BLaER1 treated with 17β-estradiol and CSF1 and Interleukin-3, amounts not matched to agents 10 nM and 100 nM (cell line): ENCODE data around the gene ZPLD1.

ENCODE experiments used
- H3K27ac ChIP-seq, 11 experiments: shearing (Covaris generic); formaldehyde crosslinking; 2 replicates each; pipeline ENCODE4 v1.8.1; 2022
- H3K27me3 ChIP-seq, 11 experiments: shearing (Covaris generic); formaldehyde crosslinking; 2 replicates each; pipeline ENCODE4 v1.8.1; 2022
- H3K36me3 ChIP-seq, 11 experiments: shearing (Covaris generic); formaldehyde crosslinking; 2 replicates each; pipeline ENCODE4 v1.8.1; 2022
- H3K4me1 ChIP-seq, 10 experiments: shearing (Covaris generic); formaldehyde crosslinking; 2 replicates each; pipeline ENCODE4 v1.8.1; 2022
- H3K4me2 ChIP-seq, 11 experiments: shearing (Covaris generic); formaldehyde crosslinking; 2 replicates each; pipeline ENCODE4 v1.8.1; 2022
- H3K4me3 ChIP-seq, 10 experiments: shearing (Covaris generic); formaldehyde crosslinking; 2 replicates each; pipeline ENCODE4 v1.8.1; 2022
- H3K9ac ChIP-seq, 11 experiments: shearing (Covaris generic); formaldehyde crosslinking; 2 replicates each; pipeline ENCODE4 v1.8.1; 2022
- H3K9me3 ChIP-seq, 11 experiments: shearing (Covaris generic); formaldehyde crosslinking; replicated peaks in 1 of 11; 2 replicates each; pipeline ENCODE4 v1.8.1; 2022
- H4K20me1 ChIP-seq, 11 experiments: shearing (Covaris generic); formaldehyde crosslinking; 2 replicates each; pipeline ENCODE4 v1.8.1; 2022
- Cebpa-rat ChIP-seq, 11 experiments: shearing (Covaris generic); IDR thresholded peaks; 2 replicates each; pipeline ENCODE4 v1.8.1; 2022

The ZPLD1 gene

GRCh38 chr3:102480139-102480538 is 45.3 kb downstream of the ZPLD1 start:
- no peaks in the 10 kb centered on the region for H3K36me3 ChIP-seq
- no peak overlapping the region for H3K4me3 ChIP-seq
- H3K27me3 ChIP-seq: no peaks in the 10 kb centered on the region
- H4K20me1 ChIP-seq: no peaks in the 10 kb centered on the region
- H3K9ac ChIP-seq: no peak overlapping the region
- H3K4me2 ChIP-seq: no peak overlapping the region
- no peak for TF ChIP-seq Cebpa-rat (IDR thresholded peaks at IDR 0.05)
- no peak overlapping the region for H3K27ac ChIP-seq
- H3K4me1 ChIP-seq: no peaks in the 10 kb centered on the region
- no peaks in the 10 kb centered on the region for H3K9me3 ChIP-seq

GRCh38 chr3:102481050-102481449 is 46.2 kb downstream of the ZPLD1 start:
- H4K20me1 ChIP-seq: no peaks in the 10 kb centered on the region
- no peak overlapping the region for H3K9ac ChIP-seq
- no peak for TF ChIP-seq Cebpa-rat (IDR thresholded peaks at IDR 0.05)
- no peaks in the 10 kb centered on the region for H3K4me1 ChIP-seq
- H3K9me3 ChIP-seq: no peaks in the 10 kb centered on the region
- H3K4me2 ChIP-seq: no peak overlapping the region
- H3K27me3 ChIP-seq: no peaks in the 10 kb centered on the region
- H3K27ac ChIP-seq: no peak overlapping the region
- no peak overlapping the region for H3K4me3 ChIP-seq
- H3K36me3 ChIP-seq: no peaks in the 10 kb centered on the region

DNA sequence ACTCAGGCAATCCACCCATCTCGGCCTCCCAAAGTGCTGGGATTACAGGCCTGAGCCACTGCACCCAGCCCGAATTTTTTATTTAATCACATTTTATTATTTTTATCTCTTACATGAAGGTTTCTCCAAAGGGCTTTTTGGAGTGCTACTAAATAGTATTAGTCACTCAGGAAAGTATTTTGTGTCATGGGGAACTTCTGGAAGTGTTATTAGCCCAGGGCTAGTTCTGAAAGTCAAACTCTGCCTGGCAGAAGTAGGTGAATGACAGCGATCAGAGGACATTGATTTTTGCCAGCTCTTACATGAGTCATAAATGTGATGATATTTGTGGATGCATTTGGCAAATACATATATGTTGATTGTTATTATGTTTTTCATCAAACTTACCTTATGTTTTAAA is 48.7 kb downstream of the ZPLD1 start:
- H3K4me1 ChIP-seq: no peaks in the 10 kb centered on the region
- no peak for TF ChIP-seq Cebpa-rat (IDR thresholded peaks at IDR 0.05)
- no peaks in the 10 kb centered on the region for H3K36me3 ChIP-seq
- H4K20me1 ChIP-seq: no peaks in the 10 kb centered on the region
- no peak overlapping the region for H3K27ac ChIP-seq
- peaks cover 0 to 10% (median 6%) of the 10 kb centered on the region in 11 experiments; a peak in 6 of 22 replicates for H3K9me3 ChIP-seq
- no peak overlapping the region for H3K4me2 ChIP-seq
- H3K9ac ChIP-seq: no peak overlapping the region
- H3K4me3 ChIP-seq: no peak overlapping the region
- no peaks in the 10 kb centered on the region for H3K27me3 ChIP-seq

DNA sequence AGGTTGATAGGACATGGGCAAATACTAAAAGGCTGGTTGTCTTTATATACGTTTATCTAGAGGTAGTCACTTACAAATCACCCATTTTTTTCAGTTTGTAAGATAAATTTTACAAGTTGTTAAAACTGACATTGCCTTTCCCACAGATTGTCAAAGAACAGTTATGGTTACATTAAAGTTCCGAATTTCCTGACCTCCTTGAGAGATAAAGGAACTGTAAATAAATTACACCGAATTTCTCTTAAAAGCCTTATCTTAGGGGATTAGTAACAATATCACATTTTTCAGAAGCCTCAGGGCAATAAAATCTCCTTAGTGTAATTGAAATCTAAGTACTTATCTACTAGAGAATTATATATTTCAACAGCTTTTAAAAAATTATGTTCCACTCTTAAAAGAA is 49.5 kb downstream of the ZPLD1 start:
- no peak overlapping the region for H3K4me2 ChIP-seq
- no peak overlapping the region for H3K9ac ChIP-seq
- no peak for TF ChIP-seq Cebpa-rat (IDR thresholded peaks at IDR 0.05)
- peaks cover 0 to 10% (median 6%) of the 10 kb centered on the region in 11 experiments; a peak in 6 of 22 replicates for H3K9me3 ChIP-seq
- H3K4me3 ChIP-seq: no peak overlapping the region
- no peaks in the 10 kb centered on the region for H3K4me1 ChIP-seq
- no peaks in the 10 kb centered on the region for H4K20me1 ChIP-seq
- H3K27me3 ChIP-seq: no peaks in the 10 kb centered on the region
- H3K27ac ChIP-seq: no peak overlapping the region
- H3K36me3 ChIP-seq: no peaks in the 10 kb centered on the region

DNA sequence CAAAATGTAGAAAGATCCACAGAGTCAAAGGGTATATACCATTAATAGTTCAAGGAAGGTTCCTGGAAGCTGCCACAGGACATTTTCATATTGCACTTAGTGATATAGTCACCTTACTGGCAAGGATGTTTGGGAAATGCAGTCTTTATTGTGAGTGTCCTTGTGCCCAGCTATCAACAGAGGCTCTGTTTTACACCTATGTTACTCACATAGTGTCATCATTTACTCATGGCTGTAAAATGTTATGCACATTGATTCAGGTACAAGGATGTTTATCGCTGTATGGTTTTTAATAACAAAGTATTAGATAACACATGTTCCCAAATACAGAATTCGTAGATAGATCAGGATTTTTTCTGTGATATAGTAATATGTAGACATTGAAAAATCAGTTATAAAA is 50.9 kb downstream of the ZPLD1 start:
- Histone ChIP-seq H3K4me1 (no peaks in the 10 kb centered on the region), H3K9ac (no peak overlapping the region), H3K27ac (no peak overlapping the region), H4K20me1 (no peaks in the 10 kb centered on the region), H3K9me3 (peaks cover 0 to 10% (median 6%) of the 10 kb centered on the region in 11 experiments; a peak in 6 of 22 replicates), H3K4me3 (no peak overlapping the region), H3K36me3 (no peaks in the 10 kb centered on the region), H3K27me3 (no peaks in the 10 kb centered on the region), H3K4me2 (no peak overlapping the region)
- no peak for TF ChIP-seq Cebpa-rat (IDR thresholded peaks at IDR 0.05)

- Histone ChIP-seq H3K27me3 (no peaks in the 10 kb centered on the region), H3K4me3 (no peak overlapping the region), H4K20me1 (no peaks in the 10 kb centered on the region), H3K4me1 (no peaks in the 10 kb centered on the region), H3K9ac (no peak overlapping the region), H3K4me2 (no peak overlapping the region), H3K36me3 (no peaks in the 10 kb centered on the region), H3K9me3 (peaks cover 12 to 22% (median 14%) of the 10 kb centered on the region in 11 experiments; a peak in 13 of 22 replicates), H3K27ac (no peak overlapping the region)
- no peak for TF ChIP-seq Cebpa-rat (IDR thresholded peaks at IDR 0.05)
These were observed 53.5 kb downstream of the ZPLD1 start for GRCh38 chr3:102488331-102488730.

- H3K27ac ChIP-seq: no peak overlapping the region
These were observed 57.5 kb downstream of the ZPLD1 start for GRCh38 chr3:102492300-102492699.

DNA sequence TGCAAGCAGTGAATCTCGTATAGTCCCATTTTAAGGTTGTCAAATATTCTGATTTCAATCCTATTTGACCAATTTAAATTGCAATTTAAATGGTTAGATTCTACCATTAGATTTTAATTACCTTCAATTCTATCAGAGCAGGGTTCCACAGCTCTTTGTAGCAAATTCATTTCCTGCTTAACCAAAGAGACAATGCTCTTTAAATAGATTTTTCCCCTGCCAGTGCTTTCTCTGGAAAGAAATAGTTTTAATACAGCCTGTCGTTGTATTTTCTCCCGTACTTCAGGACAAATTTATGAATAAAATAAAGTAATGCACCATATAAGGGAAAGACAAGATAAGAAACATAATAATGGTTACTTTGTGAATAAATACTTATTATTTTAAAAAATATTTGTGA is 62.8 kb downstream of the ZPLD1 start:
- peaks cover 0 to 2% (median 0%) of the 10 kb centered on the region in 11 experiments; a peak in 3 of 22 replicates for H3K9me3 ChIP-seq
- no peaks in the 10 kb centered on the region for H3K36me3 ChIP-seq
- no peaks in the 10 kb centered on the region for H3K4me1 ChIP-seq
- no peak overlapping the region for H3K4me2 ChIP-seq
- no peak overlapping the region for H3K9ac ChIP-seq
- no peak for TF ChIP-seq Cebpa-rat (IDR thresholded peaks at IDR 0.05)
- H3K27ac ChIP-seq: no peak overlapping the region
- H3K4me3 ChIP-seq: no peak overlapping the region
- no peaks in the 10 kb centered on the region for H3K27me3 ChIP-seq
- H4K20me1 ChIP-seq: no peaks in the 10 kb centered on the region

More at GRCh38 chr3:102492300-102492699, 57.5 kb downstream of the ZPLD1 start:
- Histone ChIP-seq H3K9me3 (peaks cover 7 to 12% (median 11%) of the 10 kb centered on the region in 11 experiments; a peak in 13 of 22 replicates), H3K4me1 (no peaks in the 10 kb centered on the region), H3K4me2 (no peak overlapping the region), H3K4me3 (no peak overlapping the region), H3K36me3 (no peaks in the 10 kb centered on the region), H3K9ac (no peak overlapping the region), H4K20me1 (no peaks in the 10 kb centered on the region), H3K27me3 (no peaks in the 10 kb centered on the region)
- no peak for TF ChIP-seq Cebpa-rat (IDR thresholded peaks at IDR 0.05)

DNA sequence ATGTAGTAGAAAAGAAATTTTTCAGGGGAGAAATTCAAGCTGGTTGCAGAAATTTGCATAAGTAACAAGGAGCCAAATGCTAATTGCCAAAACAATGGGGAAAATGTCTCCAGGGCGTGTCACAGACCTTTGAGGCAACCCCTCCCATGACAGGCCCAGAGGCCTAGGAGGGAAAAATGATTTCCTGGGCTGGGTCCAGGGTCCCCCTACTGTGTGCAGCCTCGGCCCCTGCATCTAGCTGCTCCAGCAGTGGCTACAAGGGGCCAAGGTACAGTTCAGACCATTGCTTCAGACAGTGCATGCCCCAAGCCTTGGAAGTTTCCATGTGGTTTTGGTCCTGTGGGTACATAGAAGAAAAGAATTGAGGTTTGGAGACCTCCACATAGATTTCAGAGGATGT is 70.7 kb downstream of the ZPLD1 start:
- H3K36me3 ChIP-seq: no peaks in the 10 kb centered on the region
- H3K27me3 ChIP-seq: no peaks in the 10 kb centered on the region
- no peak for TF ChIP-seq Cebpa-rat (IDR thresholded peaks at IDR 0.05)

DNA sequence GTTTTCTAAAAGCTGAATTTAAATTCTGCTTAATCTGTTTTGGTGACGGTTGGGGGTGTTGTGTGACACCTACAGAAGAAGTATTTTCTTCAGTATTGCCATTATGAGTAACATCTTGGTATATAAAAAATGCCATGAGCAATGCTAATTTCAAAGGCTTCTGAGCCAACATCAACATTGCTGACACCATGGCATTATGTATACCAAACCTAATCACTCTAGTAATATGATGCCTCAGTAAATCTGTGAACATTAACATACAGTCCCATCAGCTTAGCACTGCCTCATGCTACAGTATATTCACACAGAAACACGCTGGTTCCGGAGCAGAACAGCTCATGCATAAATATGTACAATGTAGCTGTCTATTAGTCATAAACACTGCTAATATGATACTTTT is 75.8 kb downstream of the ZPLD1 start:
- Histone ChIP-seq H3K9ac (no peak overlapping the region), H3K4me1 (no peaks in the 10 kb centered on the region), H4K20me1 (no peaks in the 10 kb centered on the region), H3K36me3 (no peaks in the 10 kb centered on the region), H3K4me3 (no peak overlapping the region), H3K4me2 (no peak overlapping the region), H3K27me3 (no peaks in the 10 kb centered on the region), H3K27ac (no peak overlapping the region), H3K9me3 (peaks cover 3 to 7% (median 5%) of the 10 kb centered on the region in 11 experiments; a peak in 18 of 22 replicates)
- no peak for TF ChIP-seq Cebpa-rat (IDR thresholded peaks at IDR 0.05)

More for the DNA sequence above, 70.7 kb downstream of the ZPLD1 start:
- Histone ChIP-seq H3K4me1 (no peaks in the 10 kb centered on the region), H3K9me3 (peaks cover 8 to 15% (median 10%) of the 10 kb centered on the region in 11 experiments; a peak in 19 of 22 replicates), H3K4me3 (no peak overlapping the region), H3K27ac (no peak overlapping the region), H4K20me1 (no peaks in the 10 kb centered on the region), H3K9ac (no peak overlapping the region), H3K4me2 (no peak overlapping the region)
